Right lobe of liver (tissue), 6 donors: Measurements from ENCODE around the gene DNAJB11. TPM values are rescaled to one million over a fixed set of nuclear protein-coding genes. Genes with fewer than 3 reads are reported as not detected.

Experiments
- ATAC-seq, 4 donors: fragments of 200-7000 bp; cut with Tn5 transposase; one replicate each; pipeline ENCODE4 v1.9.1; 2020; ENCODE audit warnings: mild to moderate bottlenecking in 4 of 4, moderate library complexity in 4 of 4
- DNase-seq, 3 donors: peaks; one replicate each; pipeline ENCODE4 v3.0.0-alpha.2; 2020
- H3K27ac ChIP-seq, 3 donors: fragments of 200-600 bp; one replicate each; pipeline ENCODE4 v1.8.0; 2022
- H3K27me3 ChIP-seq, 2 donors: fragments of 200-600 bp; one replicate each; pipeline ENCODE4 v1.8.0; 2022
- H3K36me3 ChIP-seq, 4 donors: fragments of 200-600 bp; sonication (generic) in 1 of 4; one replicate each; pipeline versions ENCODE4 v1.5.1 to v1.8.0; 2017 to 2022; ENCODE audit warnings: control low read depth in 1 of 4
- H3K4me1 ChIP-seq, 4 donors: fragments of 200-600 bp; sonication (generic) in 1 of 4; one replicate each; pipeline versions ENCODE4 v1.5.1 to v1.8.0; 2017 to 2022; ENCODE audit warnings: control low read depth in 1 of 4
- H3K4me3 ChIP-seq, 3 donors: fragments of 200-600 bp; one replicate each; pipeline ENCODE4 v1.8.0; 2022
- H3K9me3 ChIP-seq, 4 donors: fragments of 200-600 bp; sonication (generic) in 1 of 4; one replicate each; pipeline versions ENCODE4 v1.5.1 to v1.8.0; 2017 to 2022; ENCODE audit warnings: control low read depth in 1 of 4
- POLR2A ChIP-seq: fragments of 450-650 bp; IDR thresholded peaks from one replicate; pipeline ENCODE4 v1.6.1; 2017; ENCODE audit warnings: antibody characterized with exemption, mild to moderate bottlenecking
- WGBS: methylation state at CpG from one replicate; pipeline ENCODE4 v1.1.6; 2018; ENCODE audit warnings: low coverage, low lambda C conversion rate; ENCODE audit not compliant: insufficient coverage; ENCODE audit errors: missing lambda C conversion rate; 5-methylcytosine and 5-hydroxymethylcytosine counted together
- intact Hi-C, 2 donors: fragments of 100-400 bp; cut with DNase I; formaldehyde crosslinking; loops; one replicate each; pipeline versions ENCODE4 v1.11.2 to v1.14.1; 2022
- total RNA-seq, 6 experiments: library from RNA; depleted of rRNA in 2 of 6; stranded (reverse); fragments of >200 nt in 2 of 6; fragmentation: NEBNext Ultra II Directional in 3 of 6; extraction: Animal tissue kit (Norgen Biotek cat#: 25700) in 3 of 6; gene quantifications; one replicate each; pipeline versions ENCODE4 v1.1.0 to v1.2.4, GENCODE V29; 2016 to 2023
- TF ChIP-seq, protein P1 (sequence below), 4 donors: fragments of 200-600 bp in 3 of 4; fragments of 450-650 bp in 1 of 4; IDR thresholded peaks; one replicate each; pipeline versions ENCODE4 v1.5.1 to v1.8.0; 2016 to 2022; ENCODE audit warnings: antibody characterized with exemption in 4 of 4, mild to moderate bottlenecking in 2 of 4
- donor health status: DM: no; HTN: yes; CAD: no.
- donor health status: DM: no; HTN: no; CAD: no.
- donor health status: DM: no; HTN: no; CAD: no.
- donor health status: DM: no; HTN: yes; CAD: no.
- donor health status: DM: no; HTN: yes; CAD: no.

Gene DNAJB11
- total RNA-seq, 6 experiments from 2014 or later = 28.4 to 59.1 (median 49.2) TPM

DNA sequence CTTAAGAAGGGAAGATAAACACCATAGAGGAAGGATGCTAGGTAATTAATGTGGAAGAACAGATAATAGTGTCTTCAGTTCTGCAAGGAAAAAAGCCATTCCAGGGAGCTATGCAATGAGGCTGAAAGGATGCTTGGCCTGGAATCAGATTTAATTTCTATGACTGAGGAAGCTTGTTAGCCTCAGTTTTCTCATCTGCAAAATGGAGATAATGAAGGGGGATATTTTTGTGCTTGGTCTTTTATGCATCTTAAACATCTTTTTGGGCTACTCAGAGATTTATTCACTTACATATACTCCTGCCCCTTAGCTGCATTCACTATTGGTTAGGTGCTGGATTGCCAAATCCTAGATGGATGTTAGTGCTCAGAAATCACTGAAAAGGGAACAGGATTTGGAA, 16.7 kb downstream of the DNAJB11 start:
- no peak for ATAC-seq
- Histone ChIP-seq H3K4me3 (no peak overlapping the region), H3K36me3 (peaks cover 7 to 39% (median 17%) of the 10 kb centered on the region in 4 donors), H3K27ac (no peak overlapping the region), H3K9me3 (no peaks in the 10 kb centered on the region), H3K4me1 (peaks cover 0 to 20% (median 6%) of the 10 kb centered on the region in 4 donors), H3K27me3 (no peaks in the 10 kb centered on the region)
- TF ChIP-seq POLR2A = no peak
- TF ChIP-seq, protein P1, sequence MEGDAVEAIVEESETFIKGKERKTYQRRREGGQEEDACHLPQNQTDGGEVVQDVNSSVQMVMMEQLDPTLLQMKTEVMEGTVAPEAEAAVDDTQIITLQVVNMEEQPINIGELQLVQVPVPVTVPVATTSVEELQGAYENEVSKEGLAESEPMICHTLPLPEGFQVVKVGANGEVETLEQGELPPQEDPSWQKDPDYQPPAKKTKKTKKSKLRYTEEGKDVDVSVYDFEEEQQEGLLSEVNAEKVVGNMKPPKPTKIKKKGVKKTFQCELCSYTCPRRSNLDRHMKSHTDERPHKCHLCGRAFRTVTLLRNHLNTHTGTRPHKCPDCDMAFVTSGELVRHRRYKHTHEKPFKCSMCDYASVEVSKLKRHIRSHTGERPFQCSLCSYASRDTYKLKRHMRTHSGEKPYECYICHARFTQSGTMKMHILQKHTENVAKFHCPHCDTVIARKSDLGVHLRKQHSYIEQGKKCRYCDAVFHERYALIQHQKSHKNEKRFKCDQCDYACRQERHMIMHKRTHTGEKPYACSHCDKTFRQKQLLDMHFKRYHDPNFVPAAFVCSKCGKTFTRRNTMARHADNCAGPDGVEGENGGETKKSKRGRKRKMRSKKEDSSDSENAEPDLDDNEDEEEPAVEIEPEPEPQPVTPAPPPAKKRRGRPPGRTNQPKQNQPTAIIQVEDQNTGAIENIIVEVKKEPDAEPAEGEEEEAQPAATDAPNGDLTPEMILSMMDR (IDR thresholded peaks at IDR 0.05) = no peak
- intact Hi-C loops = no loop called here
- DNase-seq = no peak

DNA sequence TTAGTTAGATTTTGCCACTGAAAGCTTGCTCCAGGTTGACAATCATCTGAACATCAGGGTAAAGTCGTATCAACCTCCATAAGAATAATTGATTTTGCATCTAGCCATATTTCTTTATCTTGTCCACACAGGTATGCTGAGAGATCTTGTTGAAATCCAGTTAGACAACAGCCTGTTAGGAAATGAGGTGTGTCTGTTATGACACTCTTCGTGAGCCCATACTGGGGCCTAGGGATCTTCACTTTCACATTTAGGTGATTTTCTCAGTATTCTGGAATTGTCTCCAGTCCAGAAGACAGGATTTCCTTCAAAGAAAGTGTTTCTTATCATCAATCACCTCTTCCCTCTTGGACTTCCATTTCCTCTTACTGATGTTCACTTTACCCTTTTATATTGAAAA, 18.1 kb downstream of the DNAJB11 start:
- Histone ChIP-seq H3K4me3 (no peak overlapping the region), H3K27me3 (no peaks in the 10 kb centered on the region), H3K36me3 (peaks cover 3 to 24% (median 9%) of the 10 kb centered on the region in 4 donors), H3K4me1 (peaks cover 0 to 24% (median 6%) of the 10 kb centered on the region in 4 donors), H3K9me3 (no peaks in the 10 kb centered on the region), H3K27ac (peak overlapping the region in 1 of 3 donors; percentile 24)
- intact Hi-C loops = no loop called here
- ATAC-seq (peak in 1 of 4 donors; percentile 71), DNase-seq (no peak)
- 17% methylated on average over 2 of the region's 2 CpGs for WGBS
- TF ChIP-seq POLR2A = no peak
- TF ChIP-seq, protein P1 (IDR thresholded peaks at IDR 0.05) = no peak

DNA sequence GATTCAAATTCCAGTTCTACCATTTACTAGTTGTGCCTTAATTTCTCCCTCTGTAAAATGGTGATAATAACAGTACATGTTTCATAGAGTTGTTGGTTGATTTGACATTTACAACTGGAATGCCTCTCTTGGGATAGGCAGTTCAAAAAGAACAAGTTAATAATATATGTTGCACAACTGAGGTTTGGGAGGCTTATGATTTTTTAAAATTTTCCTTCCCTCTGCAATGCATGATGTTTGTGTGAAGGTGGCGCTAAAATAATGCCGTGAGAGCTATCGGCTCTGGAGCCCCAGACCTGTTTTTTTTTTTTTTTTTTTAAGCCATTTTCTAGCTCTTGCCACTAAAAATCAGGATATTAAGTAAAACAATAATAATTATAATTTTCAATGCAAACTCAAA, 18.6 kb downstream of the DNAJB11 start:
- DNase-seq (no peak), ATAC-seq (peak; percentile 69 to 76 (median 74))
- Histone ChIP-seq H3K4me1 (peaks cover 0 to 29% (median 6%) of the 10 kb centered on the region in 4 donors), H3K4me3 (no peak overlapping the region), H3K27ac (peak overlapping the region in 1 of 3 donors; percentile 53), H3K9me3 (no peaks in the 10 kb centered on the region), H3K27me3 (no peaks in the 10 kb centered on the region), H3K36me3 (peaks cover under 1 to 20% (median 6%) of the 10 kb centered on the region in 4 donors)
- WGBS = 13% methylated on average over 3 of the region's 3 CpGs
- TF ChIP-seq POLR2A = no peak
- TF ChIP-seq, protein P1 (IDR thresholded peaks at IDR 0.05) = peak; percentile 39 to 61 (median 50)
- intact Hi-C loops = no loop called here

DNA sequence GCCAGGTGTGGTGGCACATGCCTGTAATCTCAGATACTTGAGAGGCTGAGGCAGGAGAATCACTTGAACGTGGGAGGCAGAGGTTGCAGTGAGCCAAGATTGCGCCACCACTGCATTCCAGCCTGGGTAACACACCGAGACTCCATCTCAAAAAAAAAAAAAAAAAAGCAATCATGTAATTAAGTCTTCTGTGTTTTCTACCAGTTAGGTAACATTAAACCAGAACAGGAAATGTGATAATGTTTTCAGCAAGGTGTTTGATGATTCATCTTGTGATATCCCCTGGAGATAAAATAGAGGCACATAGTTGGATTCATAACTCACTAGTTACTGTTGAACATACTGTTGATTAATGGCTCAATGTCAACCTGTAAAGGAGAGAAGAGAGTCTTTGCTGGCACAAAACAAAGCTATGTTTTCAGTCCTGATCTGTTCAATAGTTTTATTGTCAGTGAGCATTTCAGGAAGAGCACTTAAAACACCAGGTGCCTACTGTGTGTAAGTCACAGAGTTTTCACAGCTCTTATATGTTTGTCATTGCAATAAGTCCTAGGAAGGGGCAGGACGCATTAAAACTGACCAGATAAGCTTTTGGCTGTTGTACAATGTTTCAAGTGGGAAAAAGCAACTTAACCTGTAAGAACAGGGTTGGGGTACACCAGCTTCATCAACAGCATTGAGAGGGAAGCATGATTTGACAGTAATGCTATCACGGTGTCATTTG, 19.5 kb downstream of the DNAJB11 start:
- DNase-seq = peak in 1 of 3 donors; percentile 71
- Histone ChIP-seq H3K9me3 (no peaks in the 10 kb centered on the region), H3K4me3 (no peak overlapping the region), H3K27me3 (no peaks in the 10 kb centered on the region), H3K4me1 (peaks cover 0 to 38% (median 12%) of the 10 kb centered on the region in 4 donors), H3K27ac (peak overlapping the region; percentile 1 to 72 (median 31)), H3K36me3 (peaks cover 0 to 12% (median 2%) of the 10 kb centered on the region in 4 donors)
- ATAC-seq = peak; percentile 17 to 64 (median 37)
- TF ChIP-seq POLR2A = no peak
- TF ChIP-seq, protein P1 (IDR thresholded peaks at IDR 0.05) = no peak
- intact Hi-C loops = no loop called here
- 20% methylated on average over 5 of the region's 5 CpGs for WGBS
